GM23338 (cell line): ENCODE results near the gene ARSD. TPM values are rescaled to one million over a fixed set of nuclear protein-coding genes. Genes with fewer than 3 reads are reported as not detected.

ENCODE experiments used
- ATAC-seq: fragments of 200-7000 bp; cut with Tn5 transposase; 3 replicates; pipeline ENCODE4 v1.9.1; 2020
- DNase-seq: peaks from one replicate; pipeline ENCODE4 v3.0.0-alpha.2; 2015; ENCODE audit warnings: low spot score
- H2AFZ ChIP-seq: fragments of 200-600 bp; sonication (generic); 2 replicates; pipeline ENCODE4 v1.8.0; 2016; ENCODE audit warnings: antibody characterized with exemption, mild to moderate bottlenecking, moderate library complexity
- H3F3A ChIP-seq: fragments of 200-600 bp; sonication (generic); replicated peaks from 2 replicates; pipeline ENCODE4 v1.8.0; 2017; ENCODE audit warnings: antibody characterized with exemption, mixed run types, low read depth
- H3K27ac ChIP-seq: fragments of 200-600 bp; sonication (generic); 2 replicates; pipeline ENCODE4 v1.6.1; 2016; ENCODE audit warnings: low read depth
- H3K27me3 ChIP-seq: fragments of 200-600 bp; sonication (generic); 2 replicates; pipeline ENCODE4 v1.8.0; 2016; ENCODE audit warnings: mild to moderate bottlenecking, mixed run types, moderate library complexity; ENCODE audit not compliant: insufficient read depth
- H3K36me3 ChIP-seq: fragments of 200-600 bp; sonication (generic); 2 replicates; pipeline ENCODE4 v1.8.0; 2016; ENCODE audit warnings: mild to moderate bottlenecking; ENCODE audit not compliant: insufficient read depth
- H3K4me1 ChIP-seq: fragments of 200-600 bp; sonication (generic); 2 replicates; pipeline ENCODE4 v1.8.0; 2016; ENCODE audit warnings: mild to moderate bottlenecking, moderate library complexity; ENCODE audit not compliant: insufficient read depth
- H3K4me2 ChIP-seq: fragments of 200-600 bp; sonication (generic); 2 replicates; pipeline ENCODE4 v1.7.1; 2017; ENCODE audit warnings: mixed run types
- H3K4me3 ChIP-seq: fragments of 200-600 bp; sonication (generic); 2 replicates; pipeline ENCODE4 v1.6.1; 2016; ENCODE audit warnings: mixed run types
- H3K79me2 ChIP-seq: fragments of 200-600 bp; sonication (generic); replicated peaks from 2 replicates; pipeline ENCODE4 v1.8.0; 2017; ENCODE audit warnings: mild to moderate bottlenecking; ENCODE audit not compliant: insufficient read depth
- H3K9me2 ChIP-seq: fragments of 200-600 bp; sonication (generic); 2 replicates; pipeline ENCODE4 v1.8.0; 2017; ENCODE audit not compliant: insufficient read depth
- H4K20me1 ChIP-seq: fragments of 200-600 bp; sonication (generic); replicated peaks from 2 replicates; pipeline ENCODE4 v1.8.0; 2017; ENCODE audit warnings: mild to moderate bottlenecking; ENCODE audit not compliant: insufficient read depth
- H3K27ac Mint-ChIP-seq: 2 replicates; pipeline ENCODE4 v1.8.0; 2020; ENCODE audit warnings: inconsistent platforms, mild to moderate bottlenecking, moderate library complexity, mixed read lengths
- H3K27me3 Mint-ChIP-seq: 3 replicates; pipeline ENCODE4 v1.8.0; 2022; ENCODE audit warnings: low read depth, mild to moderate bottlenecking, moderate library complexity, mixed read lengths, inconsistent platforms; ENCODE audit not compliant: insufficient read depth, poor library complexity
- H3K36me3 Mint-ChIP-seq: 3 replicates; pipeline ENCODE4 v1.8.0; 2021; ENCODE audit warnings: low read depth, mild to moderate bottlenecking, inconsistent platforms, moderate library complexity, mixed read lengths
- H3K4me1 Mint-ChIP-seq: 3 replicates; pipeline ENCODE4 v1.8.0; 2020; ENCODE audit warnings: mild to moderate bottlenecking, inconsistent platforms, mixed read lengths
- H3K4me3 Mint-ChIP-seq: 3 replicates; pipeline ENCODE4 v1.8.0; 2021; ENCODE audit warnings: moderate library complexity, mild to moderate bottlenecking, inconsistent platforms, mixed read lengths
- H3K9me3 Mint-ChIP-seq: 3 replicates; pipeline ENCODE4 v1.8.0; 2020; ENCODE audit warnings: moderate library complexity, mild to moderate bottlenecking, inconsistent platforms, mixed read lengths
- CTCF ChIP-seq, 2 experiments: fragments of 200-600 bp in 1 of 2; sonication (generic) in 1 of 2; conservative IDR thresholded peaks; 2 replicates each; pipeline versions ENCODE4 v1.5.1 to v1.6.1; 2016 to 2017; ENCODE audit warnings: antibody characterized with exemption in 2 of 2, low read depth in 2 of 2, mild to moderate bottlenecking in 2 of 2, moderate library complexity in 1 of 2
- ETS1 ChIP-seq: IDR thresholded peaks from 2 replicates; pipeline ENCODE4 v1.6.1; 2016; ENCODE audit warnings: antibody characterized with exemption
- EZH2 ChIP-seq: fragments of 200-600 bp; sonication (generic); IDR thresholded peaks from one replicate; pipeline ENCODE4 v1.8.0; 2017; ENCODE audit warnings: antibody characterized with exemption, mild to moderate bottlenecking, low read depth; ENCODE audit not compliant: unreplicated experiment
- EZH2phosphoT487 ChIP-seq: fragments of 200-600 bp; sonication (generic); IDR thresholded peaks from one replicate; pipeline ENCODE4 v1.8.1; 2018; ENCODE audit warnings: antibody characterized with exemption; ENCODE audit not compliant: unreplicated experiment
- JUNB ChIP-seq: IDR thresholded peaks from one replicate; pipeline ENCODE4 v1.6.1; 2016; ENCODE audit warnings: antibody characterized with exemption; ENCODE audit not compliant: unreplicated experiment
- NANOG ChIP-seq: IDR thresholded peaks from 2 replicates; pipeline ENCODE4 v1.6.1; 2016; ENCODE audit warnings: antibody characterized with exemption, borderline replicate concordance
- REST ChIP-seq: IDR thresholded peaks from one replicate; pipeline ENCODE4 v1.6.1; 2018; ENCODE audit warnings: antibody characterized with exemption; ENCODE audit not compliant: unreplicated experiment
- ZNF114 ChIP-seq: fragments of 250-450 bp; sonication (Bioruptor Pico); IDR thresholded peaks from 2 replicates; pipeline ENCODE4 v1.5.0; 2020; ENCODE audit warnings: mild to moderate bottlenecking, moderate library complexity
- ZNF331 ChIP-seq: fragments of 250-450 bp; sonication (Bioruptor Pico); IDR thresholded peaks from 2 replicates; pipeline ENCODE4 v1.5.0; 2020; ENCODE audit warnings: low read depth, mild to moderate bottlenecking, moderate library complexity
- polyA plus RNA-seq: library from polyadenylated mRNA; unstranded; fragments of >200 nt; fragmentation: Nextera tagmentation; extraction: Ambion mirVana; gene quantifications from 2 replicates; pipeline ENCODE4 v1.2.1, GENCODE V29; 2016
- total RNA-seq: library from RNA; depleted of rRNA; stranded (reverse); fragments of >200 nt; shearing (Covaris generic); gene quantifications from 2 replicates; pipeline ENCODE4 v1.2.3, GENCODE V29; 2014

Gene ARSD
- total and polyA plus RNA-seq, 2 experiments from 2014 or later, result 1.3 to 1.7 TPM

- Histone ChIP-seq H2AFZ (no peak overlapping the region), H3K79me2 (no peaks in the 10 kb centered on the region), H3K4me1 (no peaks in the 10 kb centered on the region), H3F3A (no peaks in the 10 kb centered on the region), H3K4me2 (no peak overlapping the region), H4K20me1 (no peaks in the 10 kb centered on the region), H3K9me2 (no peaks in the 10 kb centered on the region), H3K4me3 (no peak overlapping the region), H3K36me3 (no peaks in the 10 kb centered on the region), H3K27ac (no peak overlapping the region), H3K27me3 (no peaks in the 10 kb centered on the region)
- Mint-ChIP-seq H3K27ac (no peak overlapping the region), H3K27me3 (peaks cover 3% of the 10 kb centered on the region), H3K4me1 (peaks cover 5% of the 10 kb centered on the region), H3K4me3 (no peak overlapping the region), H3K9me3 (no peaks in the 10 kb centered on the region), H3K36me3 (peaks cover 36% of the 10 kb centered on the region)
- ATAC-seq (no peak), DNase-seq (no peak)
- no peak for TF ChIP-seq CTCF (conservative IDR thresholded peaks at IDR 0.05; ENCODE audit: low read depth in 2 of 2)
- TF ChIP-seq JUNB, result no peak
- TF ChIP-seq EZH2phosphoT487, result no peak
- TF ChIP-seq NANOG, result no peak
- no peak for TF ChIP-seq REST
- no peak for TF ChIP-seq EZH2
- TF ChIP-seq ZNF331 (CRISPR knock-in tag), result no peak
Measured at GRCh38 chrX:2883770-2884169, 45.4 kb downstream of the ARSD start.

- no peak overlapping the region for H3K4me3 Mint-ChIP-seq
- TF ChIP-seq EZH2 (no peak), ZNF331 (CRISPR knock-in tag) (no peak), ZNF114 (CRISPR knock-in tag) (no peak), CTCF (conservative IDR thresholded peaks at IDR 0.05; ENCODE audit: low read depth in 2 of 2) (no peak), ETS1 (no peak)
Measured at GRCh38 chrX:2879670-2880069, 49.5 kb downstream of the ARSD start.

More at GRCh38 chrX:2879670-2880069, 49.5 kb downstream of the ARSD start:
- no peaks in the 10 kb centered on the region for H3K27me3 ChIP-seq
- no peak overlapping the region for H3K27ac Mint-ChIP-seq
- H2AFZ ChIP-seq, result no peak overlapping the region
- H3K36me3 ChIP-seq, result no peaks in the 10 kb centered on the region
- no peaks in the 10 kb centered on the region for H3F3A ChIP-seq
- no peaks in the 10 kb centered on the region for H3K4me1 Mint-ChIP-seq
- DNase-seq (no peak), ATAC-seq (no peak)
- peaks cover 49% of the 10 kb centered on the region for H3K36me3 Mint-ChIP-seq
- no peak overlapping the region for H3K4me2 ChIP-seq
- no peak overlapping the region for H3K27ac ChIP-seq
- no peaks in the 10 kb centered on the region for H3K9me2 ChIP-seq
- no peaks in the 10 kb centered on the region for H3K9me3 Mint-ChIP-seq
- H3K79me2 ChIP-seq, result no peaks in the 10 kb centered on the region
- H3K4me3 ChIP-seq, result no peak overlapping the region
- H3K27me3 Mint-ChIP-seq, result peaks cover 2% of the 10 kb centered on the region
- H4K20me1 ChIP-seq, result no peaks in the 10 kb centered on the region
- no peaks in the 10 kb centered on the region for H3K4me1 ChIP-seq
